Natural killer cell (primary cell): Measurements from ENCODE around the gene FREM1. TPM values are rescaled to one million over a fixed set of nuclear protein-coding genes. Genes with fewer than 3 reads are reported as not detected.

Experiments used
- ATAC-seq, 3 donors: fragments of 150-1000 bp in 2 of 3; fragments of 200-7000 bp in 1 of 3; cut with Tn5 transposase; 1 replicate in 1 of 3; 2 replicates in 2 of 3; pipeline ENCODE4 v1.10.0; 2021; ENCODE audit warnings: mild to moderate bottlenecking in 2 of 3, moderate library complexity in 2 of 3
- DNase-seq, 2 donors: peaks; one replicate each; pipeline versions ENCODE4 v3.0.0 to v3.0.0-alpha.2; 2013 to 2021; ENCODE audit warnings: mixed read lengths in 1 of 2
- H3K27ac ChIP-seq: one replicate; pipeline ENCODE4 v1.5.1; 2013; ENCODE audit warnings: mild to moderate bottlenecking, low read length
- H3K27me3 ChIP-seq: one replicate; pipeline ENCODE4 v1.6.1; 2013; ENCODE audit warnings: low read length; ENCODE audit not compliant: control insufficient read depth, insufficient read depth
- H3K36me3 ChIP-seq: one replicate; pipeline ENCODE4 v1.6.1; 2013; ENCODE audit warnings: low read length; ENCODE audit not compliant: control insufficient read depth, insufficient read depth
- H3K4me1 ChIP-seq: one replicate; pipeline ENCODE4 v1.6.1; 2013; ENCODE audit warnings: low read length; ENCODE audit not compliant: control insufficient read depth, insufficient read depth
- H3K4me3 ChIP-seq: one replicate; pipeline ENCODE4 v1.5.1; 2013; ENCODE audit warnings: low read length
- H3K9me3 ChIP-seq: one replicate; pipeline ENCODE4 v1.6.1; 2013; ENCODE audit warnings: low read length; ENCODE audit not compliant: control insufficient read depth, insufficient read depth
- H3K27ac Mint-ChIP-seq, 2 donors: one replicate each; pipeline ENCODE4 v1.8.0; 2022; ENCODE audit warnings: mild to moderate bottlenecking in 2 of 2, mixed read lengths in 2 of 2, moderate library complexity in 1 of 2
- H3K27me3 Mint-ChIP-seq, 2 donors: one replicate each; pipeline ENCODE4 v1.8.0; 2022; ENCODE audit warnings: low read depth in 2 of 2, mixed read lengths in 2 of 2
- H3K36me3 Mint-ChIP-seq: one replicate; pipeline ENCODE4 v1.8.0; 2022; ENCODE audit warnings: mixed read lengths
- H3K4me1 Mint-ChIP-seq, 2 donors: one replicate each; pipeline ENCODE4 v1.8.0; 2022; ENCODE audit warnings: mixed read lengths in 2 of 2
- H3K4me3 Mint-ChIP-seq: one replicate; pipeline ENCODE4 v1.8.0; 2022; ENCODE audit warnings: mild to moderate bottlenecking, moderate library complexity, mixed read lengths
- H3K9me3 Mint-ChIP-seq, 2 donors: one replicate each; pipeline ENCODE4 v1.8.0; 2022; ENCODE audit warnings: mixed read lengths in 2 of 2
- CTCF ChIP-seq: fragments of 200-600 bp; IDR thresholded peaks from one replicate; pipeline ENCODE4 v1.8.0; 2022; ENCODE audit warnings: antibody characterized with exemption
- WGBS: methylation state at CpG from one replicate; pipeline ENCODE4 v1.1.7; 2013; ENCODE audit warnings: missing lambda C conversion rate; ENCODE audit not compliant: insufficient coverage; 5-methylcytosine and 5-hydroxymethylcytosine counted together
- intact Hi-C: fragments of 100-400 bp; cut with micrococcal nuclease; formaldehyde crosslinking; loops from one replicate; pipeline ENCODE4 v1.14.2; 2022
- total RNA-seq, 4 donors: library from RNA; stranded (reverse); fragments of 120-200 nt in 1 of 4; gene quantifications; one replicate each; pipeline versions ENCODE4 v1.2.3 to v1.2.4, GENCODE V29; 2013 to 2022

The FREM1 gene
- total RNA-seq, 3 donors from 2014 or later (not counting 1 experiment from before 2014, with no cell fraction given) = 0.05 TPM; not detected in 2

- Histone ChIP-seq H3K4me1 (no peaks in the 10 kb centered on the region), H3K4me3 (no peak overlapping the region), H3K9me3 (no peaks in the 10 kb centered on the region), H3K36me3 (no peaks in the 10 kb centered on the region), H3K27ac (no peak overlapping the region), H3K27me3 (no peaks in the 10 kb centered on the region)
- 100% methylated on average over 1 of the region's 1 CpG for WGBS
- no peaks in the 10 kb centered on the region for H3K4me1 Mint-ChIP-seq
- H3K9me3 Mint-ChIP-seq = no peaks in the 10 kb centered on the region
- H3K4me3 Mint-ChIP-seq = no peak overlapping the region
- no peak for DNase-seq
- H3K27me3 Mint-ChIP-seq = no peaks in the 10 kb centered on the region
- TF ChIP-seq CTCF = no peak
- no peak overlapping the region for H3K27ac Mint-ChIP-seq
- ATAC-seq = no peak
- H3K36me3 Mint-ChIP-seq = no peaks in the 10 kb centered on the region
- intact Hi-C loops = no loop called here
These were observed 80.2 kb downstream of the FREM1 start for GRCh38 chr9:14830057-14830456.

- no peak overlapping the region for H3K27ac ChIP-seq
- Mint-ChIP-seq H3K9me3 (no peaks in the 10 kb centered on the region), H3K4me1 (no peaks in the 10 kb centered on the region), H3K36me3 (no peaks in the 10 kb centered on the region), H3K27me3 (no peaks in the 10 kb centered on the region), H3K4me3 (no peak overlapping the region), H3K27ac (no peak overlapping the region)
- no peak overlapping the region for H3K4me3 ChIP-seq
- intact Hi-C loops = no loop called here
- DNase-seq (no peak), ATAC-seq (no peak)
- H3K9me3 ChIP-seq = no peaks in the 10 kb centered on the region
- no peaks in the 10 kb centered on the region for H3K27me3 ChIP-seq
- no peaks in the 10 kb centered on the region for H3K4me1 ChIP-seq
- TF ChIP-seq CTCF = no peak
- H3K36me3 ChIP-seq = no peaks in the 10 kb centered on the region
These were observed 81.0 kb downstream of the FREM1 start for GRCh38 chr9:14829204-14829603.

- H3K27ac ChIP-seq = no peak overlapping the region
- H3K36me3 ChIP-seq = no peaks in the 10 kb centered on the region
- Mint-ChIP-seq H3K36me3 (no peaks in the 10 kb centered on the region), H3K9me3 (no peaks in the 10 kb centered on the region), H3K27ac (no peak overlapping the region), H3K4me3 (no peak overlapping the region), H3K4me1 (no peaks in the 10 kb centered on the region), H3K27me3 (no peaks in the 10 kb centered on the region)
- no peaks in the 10 kb centered on the region for H3K27me3 ChIP-seq
- TF ChIP-seq CTCF = no peak
- intact Hi-C loops = no loop called here
- no peaks in the 10 kb centered on the region for H3K4me1 ChIP-seq
- H3K4me3 ChIP-seq = no peak overlapping the region
- WGBS = 85% methylated on average over 3 of the region's 3 CpGs
- no peaks in the 10 kb centered on the region for H3K9me3 ChIP-seq
- DNase-seq = no peak
- ATAC-seq = no peak
These were observed 82.4 kb downstream of the FREM1 start for GRCh38 chr9:14827805-14828204.

GRCh38 chr9:14824481-14824880 lies 85.7 kb downstream of the FREM1 start:
- Histone ChIP-seq H3K27me3 (no peaks in the 10 kb centered on the region), H3K27ac (no peak overlapping the region), H3K4me1 (no peaks in the 10 kb centered on the region), H3K36me3 (no peaks in the 10 kb centered on the region), H3K9me3 (no peaks in the 10 kb centered on the region), H3K4me3 (no peak overlapping the region)
- H3K27ac Mint-ChIP-seq = no peak overlapping the region
- H3K4me3 Mint-ChIP-seq = no peak overlapping the region
- intact Hi-C loops = no loop called here
- ATAC-seq (no peak), DNase-seq (no peak)
- H3K9me3 Mint-ChIP-seq = peaks cover 0 to 2% of the 10 kb centered on the region in 2 donors
- TF ChIP-seq CTCF = no peak
- no CpG with 5 or more reads among the region's 1 CpG for whole genome bisulfite sequencing
- H3K4me1 Mint-ChIP-seq = no peaks in the 10 kb centered on the region
- H3K27me3 Mint-ChIP-seq = no peaks in the 10 kb centered on the region
- no peaks in the 10 kb centered on the region for H3K36me3 Mint-ChIP-seq
